ENCODE measurements around the gene GFM1. TPM values are rescaled to one million over a fixed set of nuclear protein-coding genes. Genes with fewer than 3 reads are reported as not detected.

GFM1 gene
- total RNA-seq, 1 donor from 2014 or later = 55.3 TPM

DNA sequence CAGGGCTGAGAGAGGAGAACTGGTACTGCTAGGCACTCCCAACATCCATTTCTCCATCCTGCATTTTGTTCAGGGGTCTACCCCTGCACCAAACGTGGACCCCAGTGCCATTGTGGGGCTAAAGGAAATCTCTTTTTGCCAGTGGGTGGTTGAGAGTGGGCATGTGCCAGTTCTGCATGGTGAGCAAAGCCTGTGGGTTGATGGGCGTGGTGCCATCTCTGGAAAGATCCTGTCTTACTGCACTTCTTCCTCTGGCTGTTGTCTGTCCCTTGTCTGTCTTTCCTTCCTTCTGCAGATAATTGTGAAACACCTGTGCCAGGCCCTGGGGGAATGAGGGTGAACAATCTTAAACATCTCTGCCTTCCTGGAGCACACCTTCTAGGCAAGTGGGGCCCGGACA, 89.3 kb downstream of the GFM1 start:
- FAIRE-seq = no peak
- TF ChIP-seq, protein P1, sequence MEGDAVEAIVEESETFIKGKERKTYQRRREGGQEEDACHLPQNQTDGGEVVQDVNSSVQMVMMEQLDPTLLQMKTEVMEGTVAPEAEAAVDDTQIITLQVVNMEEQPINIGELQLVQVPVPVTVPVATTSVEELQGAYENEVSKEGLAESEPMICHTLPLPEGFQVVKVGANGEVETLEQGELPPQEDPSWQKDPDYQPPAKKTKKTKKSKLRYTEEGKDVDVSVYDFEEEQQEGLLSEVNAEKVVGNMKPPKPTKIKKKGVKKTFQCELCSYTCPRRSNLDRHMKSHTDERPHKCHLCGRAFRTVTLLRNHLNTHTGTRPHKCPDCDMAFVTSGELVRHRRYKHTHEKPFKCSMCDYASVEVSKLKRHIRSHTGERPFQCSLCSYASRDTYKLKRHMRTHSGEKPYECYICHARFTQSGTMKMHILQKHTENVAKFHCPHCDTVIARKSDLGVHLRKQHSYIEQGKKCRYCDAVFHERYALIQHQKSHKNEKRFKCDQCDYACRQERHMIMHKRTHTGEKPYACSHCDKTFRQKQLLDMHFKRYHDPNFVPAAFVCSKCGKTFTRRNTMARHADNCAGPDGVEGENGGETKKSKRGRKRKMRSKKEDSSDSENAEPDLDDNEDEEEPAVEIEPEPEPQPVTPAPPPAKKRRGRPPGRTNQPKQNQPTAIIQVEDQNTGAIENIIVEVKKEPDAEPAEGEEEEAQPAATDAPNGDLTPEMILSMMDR (IDR thresholded peaks at IDR 0.05; ENCODE audit: insufficient read depth, low read length, severe bottlenecking) = no peak

DNA sequence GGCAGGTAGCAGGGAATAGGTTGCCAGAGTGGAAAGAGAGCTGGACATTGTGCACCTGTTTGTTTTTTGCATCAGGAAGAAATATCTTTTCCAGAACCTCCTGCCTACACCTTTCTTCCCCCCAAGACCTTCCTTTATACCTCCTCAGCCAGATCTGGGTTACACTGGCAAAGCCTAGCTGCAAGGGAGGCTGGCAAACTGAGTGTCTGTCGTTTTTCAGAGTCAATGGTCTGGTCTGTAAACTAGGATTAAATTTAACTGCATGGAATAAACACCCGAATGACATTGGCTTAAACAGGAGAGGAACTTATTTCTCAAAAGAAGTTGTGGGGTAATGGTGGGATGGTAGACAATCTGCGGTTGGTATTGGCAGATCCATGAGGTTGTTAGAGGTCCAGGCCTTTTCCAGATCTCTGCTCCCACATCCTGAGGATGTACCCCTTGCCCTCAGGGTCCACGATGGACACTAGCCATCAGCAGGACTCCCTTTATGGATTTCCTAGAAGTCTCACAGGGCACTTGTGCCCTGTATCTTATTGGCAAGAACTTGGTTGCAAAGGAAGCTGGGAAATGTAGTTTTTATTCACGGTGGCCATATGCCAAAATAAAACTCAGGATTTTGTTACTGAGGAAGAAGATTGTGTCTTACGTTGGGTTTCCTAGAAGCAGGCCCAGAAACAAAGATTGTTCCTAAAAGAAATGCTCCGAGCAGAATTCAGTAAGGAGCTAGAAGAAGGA, 91.1 kb downstream of the GFM1 start:
- TF ChIP-seq, protein P1 (IDR thresholded peaks at IDR 0.05; ENCODE audit: insufficient read depth, low read length, severe bottlenecking) = no peak
- no peak overlapping the region for H3K4me3 ChIP-seq (ENCODE audit: low read depth, low read length)
- DNase-seq (ENCODE audit: low read depth) (no peak), FAIRE-seq (no peak)
- no peaks in the 10 kb centered on the region for H3K36me3 ChIP-seq (ENCODE audit: control insufficient read depth, insufficient read depth, low read length)
- H3K27me3 ChIP-seq (ENCODE audit: control insufficient read depth, insufficient read depth, low read length) = peaks cover 2% of the 10 kb centered on the region

More for the DNA sequence above, 89.3 kb downstream of the GFM1 start:
- Histone ChIP-seq H3K4me3 (ENCODE audit: low read depth, low read length) (no peak overlapping the region), H3K27me3 (ENCODE audit: control insufficient read depth, insufficient read depth, low read length) (no peaks in the 10 kb centered on the region), H3K36me3 (ENCODE audit: control insufficient read depth, insufficient read depth, low read length) (no peaks in the 10 kb centered on the region)
- DNase-seq (ENCODE audit: low read depth) = no peak

DNA sequence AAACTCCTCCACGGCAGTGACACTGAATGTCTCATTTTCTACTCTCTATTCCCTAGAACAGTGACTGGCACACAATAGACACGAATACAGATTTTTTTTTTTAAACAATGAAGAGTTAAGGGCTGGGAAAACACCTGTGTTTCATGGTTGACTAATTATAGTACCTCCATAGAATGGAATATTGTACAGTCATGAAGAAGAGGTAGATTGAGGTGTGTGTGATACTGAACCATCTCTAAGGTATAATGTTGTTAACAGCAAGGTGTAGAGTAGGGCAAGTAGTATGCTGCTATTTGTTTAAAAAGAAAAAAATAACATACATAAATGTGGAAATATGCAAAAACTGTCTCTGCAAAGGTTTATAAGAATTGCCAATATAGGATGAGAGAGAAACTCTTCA, 93.1 kb downstream of the GFM1 start:
- H3K4me3 ChIP-seq (ENCODE audit: low read depth, low read length) = no peak overlapping the region
- DNase-seq (ENCODE audit: low read depth) (no peak), FAIRE-seq (no peak)
- H3K36me3 ChIP-seq (ENCODE audit: control insufficient read depth, insufficient read depth, low read length) = no peaks in the 10 kb centered on the region
- peaks cover 2% of the 10 kb centered on the region for H3K27me3 ChIP-seq (ENCODE audit: control insufficient read depth, insufficient read depth, low read length)
- TF ChIP-seq, protein P1 (IDR thresholded peaks at IDR 0.05; ENCODE audit: insufficient read depth, low read length, severe bottlenecking) = no peak

DNA sequence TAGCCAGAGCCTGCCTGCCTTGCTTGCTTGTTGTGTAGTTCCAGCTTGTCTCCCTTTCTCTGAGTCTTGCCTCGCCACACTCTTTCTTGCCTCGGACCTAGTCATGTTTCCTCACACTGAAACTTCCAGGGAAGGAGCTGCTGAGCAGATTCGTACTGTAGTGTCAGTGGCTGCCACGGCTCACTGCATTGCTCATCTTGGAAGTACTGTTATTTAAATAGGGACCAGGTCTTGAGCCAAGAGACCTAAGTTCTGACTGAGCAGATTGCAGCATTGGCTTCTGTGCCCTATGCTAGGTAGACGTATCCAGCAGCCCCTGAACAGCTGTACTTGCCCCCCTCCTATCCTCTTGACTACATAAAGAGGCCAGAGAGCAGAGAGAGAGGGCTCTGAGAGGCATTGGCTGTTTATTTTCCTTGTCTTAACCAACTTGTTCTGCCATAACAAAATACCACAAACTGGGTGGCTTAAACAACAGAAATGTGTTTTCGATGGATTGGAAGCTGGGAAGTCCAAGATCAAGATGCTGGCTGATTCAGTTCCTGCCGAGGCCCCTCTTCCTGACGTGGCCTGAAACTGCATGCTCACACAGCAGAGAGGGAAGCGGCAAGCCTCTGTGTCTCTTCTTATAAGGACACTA, 93.8 kb downstream of the GFM1 start:
- Histone ChIP-seq H3K4me3 (ENCODE audit: low read depth, low read length) (no peak overlapping the region), H3K36me3 (ENCODE audit: control insufficient read depth, insufficient read depth, low read length) (peaks cover 1% of the 10 kb centered on the region), H3K27me3 (ENCODE audit: control insufficient read depth, insufficient read depth, low read length) (peaks cover 2% of the 10 kb centered on the region)
- FAIRE-seq (no peak), DNase-seq (ENCODE audit: low read depth) (no peak)
- TF ChIP-seq, protein P1 (IDR thresholded peaks at IDR 0.05; ENCODE audit: insufficient read depth, low read length, severe bottlenecking) = no peak

DNA sequence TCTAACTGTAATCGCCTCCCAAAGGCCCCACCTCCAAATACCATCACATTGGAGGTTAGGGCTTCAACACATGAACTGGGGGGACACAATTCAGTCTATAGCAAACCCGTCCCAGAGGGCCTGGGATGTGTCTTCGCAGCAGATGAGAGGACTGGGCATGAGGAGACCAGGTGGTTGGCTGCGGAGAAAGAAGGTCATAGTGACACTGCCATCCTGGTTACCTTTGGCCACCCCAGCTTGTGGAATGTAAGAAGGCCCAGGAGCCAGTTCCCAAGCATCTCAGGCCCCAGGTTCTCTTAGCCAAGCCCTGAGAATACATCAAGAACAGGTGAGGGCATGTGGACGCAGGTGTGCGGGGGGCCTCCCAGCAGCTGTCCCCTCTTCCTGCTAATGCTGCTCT, 94.3 kb downstream of the GFM1 start:
- no peak for FAIRE-seq
- no peak for DNase-seq (ENCODE audit: low read depth)
- peaks cover 1% of the 10 kb centered on the region for H3K36me3 ChIP-seq (ENCODE audit: control insufficient read depth, insufficient read depth, low read length)
- TF ChIP-seq, protein P1 (IDR thresholded peaks at IDR 0.05; ENCODE audit: insufficient read depth, low read length, severe bottlenecking) = no peak
- no peak overlapping the region for H3K4me3 ChIP-seq (ENCODE audit: low read depth, low read length)
- H3K27me3 ChIP-seq (ENCODE audit: control insufficient read depth, insufficient read depth, low read length) = peaks cover 2% of the 10 kb centered on the region
